Measurements from ENCODE around the gene ARSG.

ARSG gene

DNA sequence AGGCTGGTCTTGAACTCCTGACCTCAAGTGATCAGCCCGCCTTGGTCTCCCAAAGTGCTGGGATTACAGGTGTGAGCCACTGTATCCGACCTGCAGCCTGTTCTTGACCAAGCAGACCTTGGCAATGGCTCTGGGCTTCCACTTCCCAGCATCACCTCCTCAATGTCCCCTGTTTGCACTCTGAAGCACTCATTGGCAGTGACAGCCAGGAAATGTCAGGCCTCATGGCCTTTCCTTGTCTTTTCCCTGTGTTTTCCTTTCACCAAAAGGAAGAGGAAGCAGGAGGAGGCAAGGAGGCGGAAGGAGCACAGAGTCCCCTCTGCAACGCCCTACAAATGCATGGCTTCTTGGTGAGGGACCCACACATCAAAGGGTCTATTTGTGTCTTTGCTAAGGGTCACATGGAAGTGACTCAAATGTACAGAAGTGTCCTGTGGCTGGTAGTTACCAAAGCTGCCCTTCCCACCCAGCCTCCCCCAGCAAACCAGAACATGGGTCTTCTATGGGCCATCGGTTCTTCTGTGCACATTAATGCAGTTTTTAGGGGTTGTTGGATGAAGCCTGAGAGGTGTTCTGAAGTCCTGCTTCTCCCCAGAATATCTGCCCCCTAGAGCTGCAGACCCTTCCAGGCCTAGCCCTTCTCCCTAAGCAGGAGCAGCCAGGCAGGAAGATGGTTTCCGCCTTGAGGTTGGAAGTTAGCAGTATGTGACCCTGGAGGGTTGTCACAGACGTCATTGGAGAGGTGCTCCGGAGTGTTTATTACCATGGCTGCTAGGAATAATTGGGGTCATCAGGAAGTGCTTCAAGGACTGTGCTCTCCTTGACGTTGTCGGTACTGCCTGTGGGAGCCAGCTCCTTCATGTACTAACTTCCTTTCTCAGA, 105.2 kb downstream of the ARSG start:
- H3K4me3 ChIP-seq (ENCODE audit: control insufficient read depth, low read depth, low read length), result no peak overlapping the region
- TF ChIP-seq, protein P1, sequence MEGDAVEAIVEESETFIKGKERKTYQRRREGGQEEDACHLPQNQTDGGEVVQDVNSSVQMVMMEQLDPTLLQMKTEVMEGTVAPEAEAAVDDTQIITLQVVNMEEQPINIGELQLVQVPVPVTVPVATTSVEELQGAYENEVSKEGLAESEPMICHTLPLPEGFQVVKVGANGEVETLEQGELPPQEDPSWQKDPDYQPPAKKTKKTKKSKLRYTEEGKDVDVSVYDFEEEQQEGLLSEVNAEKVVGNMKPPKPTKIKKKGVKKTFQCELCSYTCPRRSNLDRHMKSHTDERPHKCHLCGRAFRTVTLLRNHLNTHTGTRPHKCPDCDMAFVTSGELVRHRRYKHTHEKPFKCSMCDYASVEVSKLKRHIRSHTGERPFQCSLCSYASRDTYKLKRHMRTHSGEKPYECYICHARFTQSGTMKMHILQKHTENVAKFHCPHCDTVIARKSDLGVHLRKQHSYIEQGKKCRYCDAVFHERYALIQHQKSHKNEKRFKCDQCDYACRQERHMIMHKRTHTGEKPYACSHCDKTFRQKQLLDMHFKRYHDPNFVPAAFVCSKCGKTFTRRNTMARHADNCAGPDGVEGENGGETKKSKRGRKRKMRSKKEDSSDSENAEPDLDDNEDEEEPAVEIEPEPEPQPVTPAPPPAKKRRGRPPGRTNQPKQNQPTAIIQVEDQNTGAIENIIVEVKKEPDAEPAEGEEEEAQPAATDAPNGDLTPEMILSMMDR (IDR thresholded peaks at IDR 0.05; ENCODE audit: control insufficient read depth, insufficient read depth, low read depth, low read length, missing control alignments), result no peak
- no peak for DNase-seq (ENCODE audit: low read depth)

DNA sequence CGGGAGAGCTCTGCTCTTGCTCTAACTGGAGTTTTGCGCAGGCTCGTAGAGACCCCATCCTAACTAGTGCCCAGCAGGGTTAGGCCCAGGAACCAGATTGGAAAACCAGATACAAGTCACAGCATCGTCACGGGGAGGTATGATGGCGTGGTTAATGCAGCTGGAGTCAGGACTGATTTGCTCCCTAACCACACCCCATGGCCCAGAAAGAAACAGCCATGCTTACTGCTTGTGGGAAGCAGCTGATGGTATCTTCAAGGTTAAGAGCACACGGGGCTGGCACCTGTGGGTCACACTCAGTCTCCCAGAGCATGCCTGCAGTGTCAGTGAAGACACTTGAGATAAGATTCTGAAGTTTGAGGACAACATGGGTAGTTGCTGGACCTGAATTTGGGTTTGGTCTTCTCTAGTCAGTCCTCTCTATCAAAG, 105.8 kb downstream of the ARSG start:
- no peak overlapping the region for H3K4me3 ChIP-seq (ENCODE audit: control insufficient read depth, low read depth, low read length)
- DNase-seq (ENCODE audit: low read depth), result no peak
- TF ChIP-seq, protein P1 (IDR thresholded peaks at IDR 0.05; ENCODE audit: control insufficient read depth, insufficient read depth, low read depth, low read length, missing control alignments), result no peak

DNA sequence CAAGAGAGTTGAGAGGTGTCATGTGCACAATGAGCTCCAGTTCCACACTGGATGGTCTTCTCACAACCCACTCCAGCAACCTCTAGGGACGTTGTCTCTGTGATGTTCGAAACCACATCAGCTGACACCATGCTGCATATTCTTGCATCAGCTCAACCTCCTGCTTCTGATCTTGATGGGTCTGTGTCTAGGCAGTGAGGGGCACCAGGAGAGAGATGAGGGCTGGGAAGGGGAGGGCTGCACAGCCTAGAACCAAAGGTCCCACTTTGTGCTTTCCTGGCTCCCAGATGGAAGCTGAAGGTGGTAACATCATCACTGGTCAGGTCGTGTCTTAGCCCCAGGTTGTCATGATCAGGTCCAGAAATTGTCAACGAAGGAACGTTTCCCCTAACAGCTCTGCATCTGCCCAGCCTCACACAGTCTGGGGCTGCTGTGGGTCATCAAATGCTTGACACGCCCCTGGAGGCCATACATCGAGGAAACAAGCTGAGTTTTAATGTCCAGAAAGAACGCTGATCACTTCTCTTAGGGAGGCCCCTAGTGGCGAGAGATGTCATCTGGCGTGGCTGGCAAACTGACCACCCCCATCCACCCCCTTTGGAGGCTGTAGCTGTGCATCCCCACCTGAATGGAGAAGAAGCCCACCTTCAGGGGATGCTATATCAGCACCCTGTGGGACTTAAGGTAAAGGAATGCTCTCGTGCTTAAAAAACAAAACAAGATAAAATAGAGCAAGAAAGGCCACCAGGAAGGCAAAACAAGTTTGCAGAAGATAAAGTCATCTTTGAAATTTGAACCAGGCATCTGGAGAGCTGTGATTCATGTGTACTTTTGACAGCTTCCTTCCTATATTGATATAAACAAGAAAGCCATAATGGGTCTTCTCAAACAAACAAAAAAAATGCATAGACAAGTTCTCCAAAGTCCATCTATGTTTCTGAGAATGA, 107.7 kb downstream of the ARSG start:
- no peak overlapping the region for H3K4me3 ChIP-seq (ENCODE audit: control insufficient read depth, low read depth, low read length)
- TF ChIP-seq, protein P1 (IDR thresholded peaks at IDR 0.05; ENCODE audit: control insufficient read depth, insufficient read depth, low read depth, low read length, missing control alignments), result peak; percentile 90
- no peak for DNase-seq (ENCODE audit: low read depth)

DNA sequence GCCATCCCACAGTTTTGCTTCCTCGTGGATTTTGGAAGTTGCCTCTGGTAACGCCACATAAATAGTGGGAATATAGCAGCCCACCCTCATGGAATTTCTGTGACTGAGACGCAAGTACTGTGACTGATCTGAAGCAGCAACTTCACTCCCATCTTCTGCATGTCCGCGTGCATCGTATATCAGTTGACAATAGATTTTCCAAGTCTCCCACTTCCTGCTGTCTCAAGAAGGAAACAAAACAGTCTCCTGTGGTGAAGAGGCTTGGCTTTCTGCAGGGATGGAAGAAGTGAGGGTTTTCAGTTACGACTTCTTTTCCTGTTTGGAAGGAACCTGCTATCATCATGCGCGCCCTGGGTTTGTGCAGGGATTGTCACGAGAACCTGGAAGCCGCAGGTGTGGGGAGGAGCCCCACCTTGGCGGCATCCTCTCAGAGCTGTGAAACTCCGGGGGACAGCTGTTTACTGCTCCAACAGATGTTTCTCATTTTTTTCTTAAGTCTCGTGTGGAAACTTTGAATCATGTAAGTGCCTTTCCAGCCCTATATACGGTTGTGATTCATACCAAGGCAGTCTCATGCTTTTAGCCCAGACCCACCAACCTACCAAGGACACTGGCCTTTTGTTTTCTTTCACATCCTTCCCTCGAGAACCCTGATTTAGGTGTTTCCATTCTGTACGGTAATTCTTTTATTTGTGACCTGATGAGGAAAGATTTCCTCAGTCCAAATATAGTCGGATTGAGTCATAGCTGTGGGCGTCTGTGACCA, 108.5 kb downstream of the ARSG start:
- TF ChIP-seq, protein P1 (IDR thresholded peaks at IDR 0.05; ENCODE audit: control insufficient read depth, insufficient read depth, low read depth, low read length, missing control alignments), result no peak
- DNase-seq (ENCODE audit: low read depth), result no peak
- peak overlapping the region; percentile 11; the same call in 1 of the 2 replicates for H3K4me3 ChIP-seq (ENCODE audit: control insufficient read depth, low read depth, low read length)

DNA sequence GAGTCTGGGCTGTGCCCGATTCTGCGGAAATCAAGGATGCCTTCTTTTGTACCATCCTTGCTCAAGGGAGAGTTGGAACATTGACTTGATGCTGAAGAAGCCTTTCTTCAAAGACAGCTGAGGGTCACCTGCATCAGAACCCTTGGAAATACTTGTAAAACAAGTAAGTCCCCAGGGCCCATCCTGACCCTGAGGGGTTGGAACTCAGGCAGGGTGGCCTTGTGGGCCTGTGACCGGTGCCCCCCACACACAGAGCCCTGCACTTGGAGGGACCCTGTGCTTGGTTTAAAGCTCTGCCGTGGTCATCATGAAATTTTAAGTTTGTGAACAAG, 109.1 kb downstream of the ARSG start:
- TF ChIP-seq, protein P1 (IDR thresholded peaks at IDR 0.05; ENCODE audit: control insufficient read depth, insufficient read depth, low read depth, low read length, missing control alignments), result no peak
- DNase-seq (ENCODE audit: low read depth), result no peak

DNA sequence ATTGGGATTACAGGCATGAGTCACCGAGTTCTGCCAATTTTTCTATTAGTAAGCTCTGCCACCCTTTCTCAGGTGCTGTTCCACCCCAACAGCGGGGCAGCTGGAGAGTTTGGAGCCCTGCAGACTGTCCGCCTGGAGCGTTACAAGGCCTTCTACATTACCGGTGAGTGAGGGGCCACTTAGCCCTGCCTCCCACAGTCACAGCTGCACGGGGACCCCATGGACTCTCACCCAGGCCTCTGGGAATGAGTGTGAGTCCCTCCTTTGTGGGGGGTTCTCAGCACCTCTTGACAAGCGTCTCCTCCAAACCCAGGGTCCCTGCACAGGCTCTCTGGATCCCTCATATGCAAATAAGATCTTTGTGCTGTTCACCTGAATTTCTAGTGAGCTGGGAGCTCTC, 110.0 kb downstream of the ARSG start:
- TF ChIP-seq, protein P1 (IDR thresholded peaks at IDR 0.05; ENCODE audit: control insufficient read depth, insufficient read depth, low read depth, low read length, missing control alignments), result no peak
- no peak overlapping the region for H3K4me3 ChIP-seq (ENCODE audit: control insufficient read depth, low read depth, low read length)
- no peak for DNase-seq (ENCODE audit: low read depth)

More for the DNA sequence above, 109.1 kb downstream of the ARSG start:
- H3K4me3 ChIP-seq (ENCODE audit: control insufficient read depth, low read depth, low read length), result no peak overlapping the region

Measured in AG09309 (cell line).